ENCODE data around the gene IL20RB.

Gene IL20RB

GRCh38 chr3:136957751-136958288, at the start of gene IL20RB:
IL20RB (plus strand) TSS chr3:136957983; CDS start chr3:136958114, 131 bp downstream.
- DNase-seq = no peak

GRCh38 chr3:136908297-136908696, 49.5 kb upstream of the IL20RB start:
- DNase-seq = no peak

GRCh38 chr3:136909187-136909586, 48.6 kb upstream of the IL20RB start:
- DNase-seq = no peak

- DNase-seq = no peak
Observed at GRCh38 chr3:136910697-136911096, 47.1 kb upstream of the IL20RB start.

GRCh38 chr3:136913168-136913567, 44.6 kb upstream of the IL20RB start:
- DNase-seq = no peak

GRCh38 chr3:136914739-136915138, 43.0 kb upstream of the IL20RB start:
- DNase-seq = no peak

GRCh38 chr3:136916223-136916622, 41.6 kb upstream of the IL20RB start:
- DNase-seq = no peak

- no peak for DNase-seq
Observed at GRCh38 chr3:136919799-136920580, 37.8 kb upstream of the IL20RB start.

- DNase-seq = no peak
Observed at GRCh38 chr3:136920904-136921611, 36.7 kb upstream of the IL20RB start.

GRCh38 chr3:136925425-136926190, 32.2 kb upstream of the IL20RB start:
- no peak for DNase-seq

- no peak for DNase-seq
Observed at GRCh38 chr3:136928240-136928639, 29.5 kb upstream of the IL20RB start.

GRCh38 chr3:136929977-136930670, 27.7 kb upstream of the IL20RB start:
- DNase-seq = no peak

- DNase-seq = no peak
Observed at GRCh38 chr3:136931606-136932005, 26.2 kb upstream of the IL20RB start.

GRCh38 chr3:136932523-136932922, 25.3 kb upstream of the IL20RB start:
- DNase-seq = no peak

GRCh38 chr3:136932978-136933772, 24.6 kb upstream of the IL20RB start:
- DNase-seq = no peak

- DNase-seq = no peak
Observed at GRCh38 chr3:136937175-136937574, 20.6 kb upstream of the IL20RB start.

- DNase-seq = no peak
Observed at GRCh38 chr3:136937851-136938250, 19.9 kb upstream of the IL20RB start.

- no peak for DNase-seq
Observed at GRCh38 chr3:136938334-136938733, 19.4 kb upstream of the IL20RB start.

- no peak for DNase-seq
Observed at GRCh38 chr3:136939489-136939888, 18.3 kb upstream of the IL20RB start.

GRCh38 chr3:136942803-136943202, 15.0 kb upstream of the IL20RB start:
- no peak for DNase-seq

- DNase-seq = no peak
Observed at GRCh38 chr3:136943436-136943835, 14.3 kb upstream of the IL20RB start.

GRCh38 chr3:136946978-136947377, 10.8 kb upstream of the IL20RB start:
- no peak for DNase-seq
